KOPT-K1 (cell line): Measurements from ENCODE around the gene PRKCE.

Source experiments
- H3K27ac ChIP-seq: fragments of 200-600 bp; sonication (generic); 2 replicates; pipeline ENCODE4 v1.5.1; 2016; ENCODE audit warnings: antibody characterized with exemption, mild to moderate bottlenecking, low read depth, low read length; ENCODE audit not compliant: poor library complexity, severe bottlenecking
- H3K36me3 ChIP-seq: fragments of 200-600 bp; sonication (generic); 2 replicates; pipeline ENCODE4 v1.5.1; 2017; ENCODE audit warnings: antibody characterized with exemption, mild to moderate bottlenecking, low read length, moderate library complexity; ENCODE audit not compliant: insufficient read depth
- H3K9me3 ChIP-seq: fragments of 200-600 bp; sonication (generic); 2 replicates; pipeline ENCODE4 v1.5.1; 2017; ENCODE audit warnings: antibody characterized with exemption, low read length, mild to moderate bottlenecking; ENCODE audit not compliant: insufficient read depth, poor library complexity, severe bottlenecking

Gene PRKCE

DNA sequence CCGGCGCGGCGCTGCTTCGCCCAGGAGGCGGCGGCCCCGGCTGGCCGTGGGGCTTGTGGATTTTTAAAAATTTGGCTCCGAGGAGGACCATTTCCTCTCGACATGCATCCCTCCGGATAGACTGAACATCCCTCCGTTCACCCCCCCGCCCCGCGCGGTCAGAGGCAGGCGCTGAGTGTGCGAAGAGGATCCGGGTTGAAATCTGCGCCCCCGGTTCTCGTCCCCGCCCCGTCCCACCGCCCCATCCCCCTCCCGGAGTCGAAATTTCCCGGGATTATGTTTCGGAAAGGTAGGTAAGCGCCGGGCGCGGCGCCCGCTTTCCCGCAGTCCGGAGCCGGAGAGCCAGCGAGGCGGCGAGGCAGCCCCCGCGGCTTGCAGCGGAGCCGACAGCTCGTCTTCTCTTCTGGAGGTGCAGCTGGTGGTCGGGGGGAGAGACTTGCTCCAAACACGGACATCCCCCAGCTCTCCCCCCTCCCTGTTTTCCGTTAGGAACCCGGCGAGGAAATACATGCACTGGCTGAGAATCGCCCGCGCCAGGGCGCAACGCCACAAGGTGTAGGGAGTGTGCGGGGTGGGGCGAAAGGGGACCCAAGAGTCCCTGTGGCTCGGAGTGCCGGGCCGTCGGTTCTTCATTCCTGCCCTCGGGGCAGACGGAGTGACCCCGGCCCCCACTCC is at the start of gene PRKCE:
TSS of gene PRKCE (plus strand) at position 261 of the 675 bp plus-strand sequence.
- H3K36me3 ChIP-seq, result no peaks in the 10 kb centered on the region
- H3K9me3 ChIP-seq, result no peaks in the 10 kb centered on the region
- peak within 1 kb of the TSS; percentile 75 for H3K27ac ChIP-seq

DNA sequence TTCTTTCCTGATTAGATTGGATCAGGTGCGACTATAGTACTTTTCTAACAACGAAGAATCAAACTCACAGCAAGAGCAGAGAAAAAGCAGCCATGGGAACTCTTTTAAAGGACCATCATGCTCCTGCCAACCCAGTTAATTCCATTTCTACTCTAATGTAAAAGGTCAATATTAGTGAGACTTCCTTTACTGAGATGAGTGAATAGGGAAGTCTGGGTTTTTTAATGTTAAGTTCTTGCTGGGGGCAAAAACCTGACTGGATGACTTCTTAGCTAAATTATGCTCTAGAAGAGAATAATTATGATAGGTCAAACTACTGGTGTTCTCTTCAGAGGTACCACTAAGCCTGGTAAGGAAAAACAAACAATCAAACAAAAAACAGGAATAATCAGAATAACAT is 48.9 kb upstream of the PRKCE start:
- Histone ChIP-seq H3K27ac (no peak overlapping the region), H3K9me3 (no peaks in the 10 kb centered on the region), H3K36me3 (peaks cover 74% of the 10 kb centered on the region)

DNA sequence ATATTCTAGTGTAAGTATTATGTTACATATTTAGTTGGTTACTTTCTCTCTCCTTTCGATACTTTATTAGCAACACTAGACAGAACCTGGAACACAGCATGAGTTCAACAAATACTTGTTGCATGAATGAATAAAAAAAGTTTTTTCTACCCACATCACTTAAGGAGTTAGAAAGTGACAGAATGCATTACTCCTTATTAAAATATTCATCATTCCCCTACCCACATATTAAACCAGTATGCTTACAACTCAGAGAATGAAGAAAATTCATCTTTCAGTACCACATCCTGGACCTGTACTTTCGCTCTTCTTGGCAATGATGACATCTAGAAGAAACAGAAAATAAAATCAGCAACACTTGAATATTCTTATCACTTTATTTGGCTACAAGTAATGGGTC is 46.4 kb upstream of the PRKCE start:
- Histone ChIP-seq H3K27ac (no peak overlapping the region), H3K36me3 (peaks cover 49% of the 10 kb centered on the region)

DNA sequence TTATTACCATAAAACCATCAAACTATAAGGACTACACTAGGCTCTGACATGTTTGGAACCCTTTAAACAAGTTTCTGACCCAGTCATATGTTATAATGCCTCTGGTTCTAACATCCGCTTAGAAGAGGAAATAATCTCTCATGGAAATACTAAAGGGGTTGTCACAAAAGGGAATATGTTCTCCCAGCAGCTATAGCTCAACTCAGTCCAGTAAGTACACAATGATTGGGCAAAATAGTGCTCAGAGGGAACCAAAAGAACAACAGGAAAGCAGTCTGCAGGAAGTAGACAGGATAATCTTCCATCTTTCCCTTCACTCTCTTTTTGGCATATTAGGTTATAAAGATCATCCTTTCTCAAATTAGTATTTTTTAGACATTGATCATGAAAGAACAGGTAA is 44.7 kb upstream of the PRKCE start:
- Histone ChIP-seq H3K27ac (no peak overlapping the region), H3K9me3 (no peaks in the 10 kb centered on the region), H3K36me3 (peaks cover 32% of the 10 kb centered on the region)

More for the DNA sequence above, 46.4 kb upstream of the PRKCE start:
- H3K9me3 ChIP-seq, result no peaks in the 10 kb centered on the region

DNA sequence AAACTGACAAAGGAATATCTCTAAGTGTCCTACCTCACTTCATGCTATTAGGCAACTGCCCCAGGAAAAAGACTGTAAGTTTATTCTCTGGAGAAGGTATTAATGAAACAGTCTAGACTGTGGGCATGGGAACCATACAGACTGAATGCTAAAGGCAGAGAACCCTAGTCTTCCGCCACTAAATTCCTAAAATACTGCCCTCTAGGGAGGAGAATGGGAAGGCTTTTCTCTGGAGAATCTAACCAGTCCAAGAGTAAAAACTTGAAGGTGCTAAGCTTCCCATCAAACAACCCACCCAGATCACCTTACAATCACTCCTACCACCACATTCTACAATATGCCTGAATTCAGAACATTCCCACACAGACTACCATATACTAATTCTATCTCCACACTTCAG is 43.8 kb upstream of the PRKCE start:
- no peak overlapping the region for H3K27ac ChIP-seq
- H3K9me3 ChIP-seq, result no peaks in the 10 kb centered on the region
- peaks cover 23% of the 10 kb centered on the region for H3K36me3 ChIP-seq

DNA sequence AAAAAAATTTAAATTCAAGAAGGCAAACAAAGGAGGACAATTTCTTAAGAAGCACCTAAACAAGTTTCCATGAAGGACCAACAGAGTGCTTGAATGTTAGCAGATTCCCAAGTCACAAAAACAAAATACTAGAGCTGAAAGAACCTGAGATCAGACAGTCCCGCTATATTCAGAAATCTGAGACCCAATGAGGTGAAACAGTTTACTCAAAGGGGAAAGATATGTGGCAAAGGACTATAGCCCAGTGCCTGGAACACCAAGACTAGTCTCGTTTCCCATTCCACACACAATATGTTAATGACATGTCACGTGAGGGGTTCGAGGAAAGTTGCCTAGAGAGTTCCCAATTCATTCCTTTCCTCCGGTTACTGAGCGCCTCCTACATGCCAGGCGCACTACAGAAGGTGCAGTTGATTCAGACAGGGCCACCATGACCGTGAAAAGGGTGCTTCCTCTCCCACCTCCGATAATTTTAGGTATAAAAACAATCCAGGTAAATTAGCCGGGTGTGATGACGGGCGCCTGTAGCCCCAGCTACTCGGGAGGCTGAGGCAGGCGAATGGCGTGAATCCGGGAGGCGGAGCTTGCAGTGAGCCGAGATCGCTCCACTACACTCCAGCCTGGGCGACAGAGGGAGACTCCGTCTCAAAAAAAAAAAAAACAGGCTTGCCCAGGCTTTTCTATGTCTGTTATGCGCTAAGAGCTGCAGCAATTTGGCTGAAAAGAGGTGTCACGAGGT is 41.0 kb upstream of the PRKCE start:
- Histone ChIP-seq H3K36me3 (no peaks in the 10 kb centered on the region), H3K27ac (peak overlapping the region; percentile 79), H3K9me3 (no peaks in the 10 kb centered on the region)

DNA sequence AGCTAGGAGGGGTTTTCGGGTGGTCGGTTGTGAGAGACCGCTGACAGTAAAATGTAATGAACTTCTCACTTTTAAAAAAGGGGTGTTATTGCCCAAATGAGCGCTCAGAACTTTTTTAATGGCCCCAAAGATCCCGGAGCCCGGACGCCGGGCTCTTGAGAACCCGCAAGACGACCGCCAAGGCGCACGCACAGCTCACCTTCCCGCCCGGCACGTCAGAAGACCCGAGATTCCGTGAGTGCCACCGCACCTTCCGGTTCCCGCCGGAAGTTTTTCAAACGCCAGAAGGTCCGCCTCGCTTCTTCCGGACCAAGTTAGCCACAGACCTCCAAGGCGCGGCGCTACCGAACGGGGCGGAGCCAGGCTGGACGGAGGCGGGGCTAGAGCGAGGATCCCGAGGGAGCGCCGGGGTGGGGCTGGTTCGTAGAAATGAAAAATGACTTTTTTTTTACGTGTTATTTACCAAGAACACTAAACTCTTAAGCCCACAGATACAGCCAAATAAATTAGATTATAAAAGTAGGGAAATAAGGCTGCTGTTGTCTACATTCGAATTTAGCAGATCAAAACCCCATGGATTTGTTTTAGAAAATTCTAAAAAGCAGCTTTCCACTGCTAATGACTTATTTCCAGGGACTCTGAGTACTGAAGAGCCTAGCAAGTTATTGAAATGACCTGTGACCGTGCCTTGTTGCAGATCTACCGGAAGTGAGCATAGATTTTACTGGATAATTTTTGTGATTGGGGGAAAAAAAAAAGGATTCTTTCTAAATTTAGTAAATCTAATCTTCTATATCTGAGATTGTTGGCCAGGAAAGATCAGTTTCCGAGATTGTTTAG is 40.2 kb upstream of the PRKCE start, which contains the start of gene SRBD1:
TSS of gene SRBD1 (minus strand) at position 248 of the 840 bp plus-strand sequence. CDS start 5,826 bp downstream, outside the sequence.
- H3K27ac ChIP-seq, result peak within 1 kb of the TSS; percentile 79
- H3K9me3 ChIP-seq, result no peaks in the 10 kb centered on the region
- no peaks in the 10 kb centered on the region for H3K36me3 ChIP-seq

DNA sequence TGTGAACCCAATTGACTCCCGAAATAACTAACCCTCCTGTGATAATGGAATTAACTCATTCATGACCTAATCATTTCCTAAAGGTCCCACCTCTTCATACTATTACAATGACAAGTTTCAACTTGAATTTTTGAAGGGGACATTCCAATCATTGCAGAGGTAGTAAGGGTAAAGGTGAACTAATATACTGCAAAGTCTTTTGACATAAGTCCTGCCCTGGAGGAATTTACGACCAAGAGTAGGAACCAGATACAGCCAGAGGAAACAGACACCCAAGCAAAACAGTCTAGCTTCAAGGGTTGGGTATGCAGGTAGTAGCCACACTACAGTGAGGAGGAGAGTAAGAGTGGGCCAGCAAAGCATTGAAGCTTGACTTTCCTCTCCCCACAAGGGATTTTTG is 39.2 kb upstream of the PRKCE start:
- Histone ChIP-seq H3K27ac (no peak overlapping the region), H3K36me3 (no peaks in the 10 kb centered on the region), H3K9me3 (no peaks in the 10 kb centered on the region)

DNA sequence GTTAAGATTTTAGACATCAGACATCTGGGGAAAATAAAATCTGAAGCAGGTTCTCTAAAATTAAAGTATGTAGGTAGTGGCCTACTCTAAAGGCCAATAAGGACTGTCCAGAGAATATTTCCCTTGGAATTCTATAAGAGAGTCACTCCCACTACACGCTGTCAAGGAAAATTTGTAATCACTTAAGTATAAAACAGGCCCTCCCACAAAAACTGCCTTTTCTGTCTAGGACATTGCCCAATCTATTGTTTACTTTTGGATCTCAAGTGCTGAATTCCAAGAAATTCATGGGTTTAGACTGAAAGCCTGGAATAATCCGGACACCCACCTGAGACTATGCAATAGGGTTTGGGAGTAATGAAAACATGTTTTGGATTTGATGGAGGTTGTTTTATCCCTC is 38.7 kb upstream of the PRKCE start:
- H3K36me3 ChIP-seq, result no peaks in the 10 kb centered on the region
- H3K27ac ChIP-seq, result no peak overlapping the region
- H3K9me3 ChIP-seq, result no peaks in the 10 kb centered on the region

DNA sequence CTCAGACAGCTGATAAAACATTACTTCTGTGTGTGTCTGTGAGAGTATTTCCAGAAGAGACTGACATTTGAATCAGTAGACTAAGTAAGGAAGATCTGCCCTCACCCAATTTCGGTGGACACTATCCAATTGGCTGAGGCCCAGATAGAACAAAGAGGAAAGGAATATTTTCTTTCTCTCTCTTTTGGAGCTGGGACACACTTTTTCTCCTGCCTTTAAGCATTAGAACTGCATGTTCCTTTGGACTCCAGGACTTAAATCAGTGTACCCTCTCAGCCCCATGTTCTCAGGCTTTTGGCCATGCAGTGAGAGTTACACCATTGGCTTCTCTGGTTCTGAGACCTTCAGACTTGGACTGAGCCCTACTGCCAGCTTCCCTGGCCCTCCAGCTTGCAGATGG is 37.1 kb upstream of the PRKCE start:
- no peaks in the 10 kb centered on the region for H3K9me3 ChIP-seq
- no peaks in the 10 kb centered on the region for H3K36me3 ChIP-seq
- H3K27ac ChIP-seq, result no peak overlapping the region

DNA sequence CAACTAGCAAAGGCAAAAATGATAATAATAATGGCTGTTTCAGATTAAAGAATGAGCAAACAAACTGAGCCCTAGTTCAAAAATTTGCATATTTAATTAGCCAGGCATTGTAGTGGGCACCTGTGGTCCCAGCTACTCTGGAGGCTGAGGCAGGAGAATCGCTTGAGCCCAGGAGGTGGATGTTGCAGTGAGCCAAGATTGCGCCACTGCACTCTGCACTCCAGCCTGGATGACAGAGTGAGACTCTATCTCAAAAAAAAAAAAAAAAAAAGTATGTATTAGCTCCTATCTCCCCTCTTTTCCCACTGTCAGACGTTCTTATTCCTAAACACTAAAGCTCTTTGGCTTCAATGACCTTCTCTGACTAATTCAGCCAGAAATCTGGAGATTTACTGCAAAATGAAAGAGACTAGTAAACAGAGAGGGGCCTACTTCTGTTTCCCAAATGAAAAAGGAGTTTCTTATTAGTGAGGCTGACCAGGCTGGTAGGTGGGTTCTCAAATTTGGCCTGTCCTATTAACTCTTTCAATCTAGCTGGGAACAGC is 36.5 kb upstream of the PRKCE start:
- Histone ChIP-seq H3K27ac (no peak overlapping the region), H3K9me3 (no peaks in the 10 kb centered on the region), H3K36me3 (no peaks in the 10 kb centered on the region)

DNA sequence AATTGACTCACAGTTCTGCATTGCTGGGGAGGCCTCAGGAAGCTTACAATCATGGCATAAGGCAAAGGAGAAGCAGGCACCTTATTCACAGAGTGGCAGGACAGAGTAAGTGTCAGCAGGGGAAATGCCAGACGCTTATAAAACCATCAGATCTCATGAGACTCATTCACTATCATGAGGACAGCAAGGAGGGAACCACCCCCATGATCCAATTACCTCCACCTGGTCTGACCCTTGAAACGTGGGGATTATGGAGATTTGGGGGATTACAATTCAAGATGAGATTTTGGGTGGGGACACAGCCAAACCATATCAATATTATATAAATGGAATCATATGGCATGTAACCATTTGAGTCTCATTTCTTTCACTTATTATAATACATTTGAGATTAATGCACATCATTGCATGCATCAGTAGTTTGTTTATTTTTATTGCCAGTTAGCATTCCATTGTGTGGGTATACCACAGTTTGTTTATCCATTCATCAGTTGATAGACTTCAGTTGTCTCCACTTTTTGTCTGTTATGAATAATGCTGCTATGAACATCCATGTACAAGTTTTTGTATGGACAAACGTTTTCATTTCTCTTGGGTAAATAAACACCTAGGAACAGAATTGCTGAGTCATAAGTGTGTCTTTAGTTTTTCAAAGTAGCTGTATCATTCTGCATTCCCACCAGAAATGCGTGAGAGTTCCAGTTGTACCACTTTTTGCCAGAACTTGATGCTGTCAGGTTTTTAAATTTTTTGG is 34.6 kb upstream of the PRKCE start:
- Histone ChIP-seq H3K36me3 (no peaks in the 10 kb centered on the region), H3K27ac (no peak overlapping the region), H3K9me3 (no peaks in the 10 kb centered on the region)

DNA sequence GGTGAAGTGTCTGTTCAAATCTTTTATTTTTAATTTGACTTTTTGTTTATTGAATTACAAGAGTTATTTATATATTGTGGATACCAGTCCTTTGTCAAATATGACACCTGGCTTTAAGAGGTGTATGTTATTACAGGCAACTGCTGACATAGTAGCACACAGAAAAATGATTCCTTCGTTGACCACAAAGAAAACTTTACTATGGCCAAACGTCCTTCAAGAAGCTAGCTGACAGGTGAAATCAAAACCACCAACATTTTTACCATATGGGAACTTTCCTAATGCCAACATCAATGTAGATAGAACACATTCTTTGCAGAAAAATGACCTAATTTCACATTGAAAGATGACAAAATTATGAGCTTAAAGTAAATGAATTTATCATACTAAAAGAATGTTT is 34.0 kb upstream of the PRKCE start:
- no peaks in the 10 kb centered on the region for H3K9me3 ChIP-seq
- H3K27ac ChIP-seq, result no peak overlapping the region
- no peaks in the 10 kb centered on the region for H3K36me3 ChIP-seq

DNA sequence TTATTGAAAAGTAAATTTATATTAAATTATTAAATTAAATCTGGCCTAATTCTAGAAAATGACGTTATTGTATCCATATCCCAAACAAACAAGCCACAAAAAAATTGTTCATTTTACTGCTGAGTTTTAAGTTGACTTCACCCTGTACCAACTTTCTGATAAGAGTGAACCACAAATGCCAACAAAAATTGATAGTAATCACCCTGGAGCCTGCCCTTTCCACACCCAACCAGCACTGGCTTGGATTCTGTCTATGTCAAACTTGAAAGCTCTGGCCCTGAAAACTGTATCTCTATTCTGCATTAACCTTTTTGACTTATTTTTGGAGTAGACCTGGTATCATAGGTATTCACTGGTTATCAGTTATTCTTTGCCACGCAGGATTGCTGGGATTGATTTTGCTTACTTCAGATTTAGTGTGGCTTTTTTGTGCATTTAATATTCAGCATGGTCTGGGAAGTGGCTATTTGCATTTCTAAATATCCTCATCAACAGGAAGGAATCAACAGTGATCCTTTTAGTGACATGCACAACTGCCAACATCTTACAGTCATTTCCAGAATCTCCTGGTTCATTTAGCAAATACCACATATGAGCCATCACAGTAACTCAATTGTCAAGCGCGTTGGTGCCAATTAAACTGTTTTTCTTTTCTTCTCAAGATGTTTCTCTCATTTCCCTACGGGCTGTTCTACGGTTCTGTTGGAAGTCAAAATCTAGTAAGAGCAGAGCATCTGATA is 29.0 kb upstream of the PRKCE start:
- Histone ChIP-seq H3K9me3 (no peaks in the 10 kb centered on the region), H3K36me3 (no peaks in the 10 kb centered on the region), H3K27ac (no peak overlapping the region)
